ENCODE data around the gene SLC25A44. TPM values are rescaled to one million over a fixed set of nuclear protein-coding genes. Genes with fewer than 3 reads are reported as not detected.
A peak's percentile ranks its signal among the peaks of the same experiment; 100 is the strongest.

The SLC25A44 gene
- total and polyA plus RNA-seq, 2 of the 8 experiments (the other 6 are each of a cell fraction or from before 2014, with no cell fraction given), result 23.4 to 32.1 TPM

GRCh38 chr1:156246781-156247459 lies 53.0 kb downstream of the SLC25A44 start:
- 90% methylated on average over 16 of the region's 16 CpGs; no CpG with 5 or more reads in 1 of the 2 experiments for WGBS, 2 experiments (ENCODE audit: extremely low coverage in 1 of 2, insufficient coverage in 1 of 2, insufficient read length in 1 of 2, insufficient replicate concordance in 2 of 2, low coverage in 1 of 2, low lambda C conversion rate in 2 of 2, missing lambda C conversion rate in 1 of 2)
- POLR2A ChIA-PET (ENCODE audit: partially characterized antibody), result interaction anchor here (0.6 to 11.8 kb wide), 21 partner anchors 10 to 171 kb away, joined by 3 to 102 read pairs (median 5); partner anchors contain the start of genes PMF1, SMG5 and TMEM79

More at GRCh38 chr1:156246781-156247459, 53.0 kb downstream of the SLC25A44 start:
- Histone ChIP-seq H3K23ac (ENCODE audit: insufficient read length) (no peak overlapping the region), H3K14ac (ENCODE audit: insufficient read length) (no peak overlapping the region), H2BK120ac (replicated peaks; ENCODE audit: low read depth, low read length) (no peak overlapping the region), H4K91ac (replicated peaks; ENCODE audit: insufficient read length, low read length) (no peak overlapping the region), H3K79me2 (ENCODE audit: control insufficient read depth in 1 of 2, insufficient read depth in 2 of 2, low read length in 2 of 2) (no peaks in the 10 kb centered on the region), H4K5ac (ENCODE audit: insufficient read length, low read depth, low read length) (no peak overlapping the region), H3K9me3 (ENCODE audit: insufficient read depth in 2 of 2, low read depth in 1 of 2, low read length in 1 of 2) (no peaks in the 10 kb centered on the region), H3K79me1 (ENCODE audit: low read depth, low read length) (0 out of 2 replicates have a peak, but pooled peaks cover 2% of the 10 kb centered on the region), H2AFZ (ENCODE audit: low read length) (no peak overlapping the region), H3K4me2 (ENCODE audit: insufficient read depth in 1 of 2, low read depth in 2 of 2, low read length in 2 of 2) (no peak overlapping the region; a peak in 1 of 4 replicates), H3K23me2 (ENCODE audit: low read depth, low read length) (no peaks in the 10 kb centered on the region), H3K36me3 (ENCODE audit: control insufficient read depth in 2 of 4, insufficient read depth in 4 of 4, low read length in 3 of 4) (peaks cover 11 to 30% (median 20%) of the 10 kb centered on the region in 4 experiments), H2BK20ac (ENCODE audit: low read length) (no peak overlapping the region), H4K8ac (ENCODE audit: extremely low read depth, insufficient read depth, low read length) (no peak overlapping the region), H2BK15ac (ENCODE audit: low read length) (0 out of 2 replicates have a peak overlapping the region, but pooled peaks have one; percentile 8), H3K4ac (replicated peaks; ENCODE audit: insufficient read length, low read depth, low read length) (no peak overlapping the region), H3K56ac (replicated peaks; ENCODE audit: insufficient read length, low read depth, low read length) (no peak overlapping the region), H2AK5ac (ENCODE audit: low read depth, low read length) (no peak overlapping the region), H2BK5ac (ENCODE audit: low read depth, low read length) (no peak overlapping the region), H3K18ac (ENCODE audit: extremely low read depth, low read length) (peak overlapping the region; percentile 48), H3K4me3 (ENCODE audit: extremely low read depth in 1 of 4, insufficient read depth in 2 of 4, low read depth in 3 of 4, low read length in 4 of 4) (no peak overlapping the region), H3K4me1 (replicated peaks in 1 of 4; ENCODE audit: control insufficient read depth in 3 of 4, insufficient read depth in 4 of 4, low read length in 3 of 4) (peaks cover 0 to 16% (median 9%) of the 10 kb centered on the region in 4 experiments), H3K27me3 (replicated peaks in 1 of 4; ENCODE audit: control insufficient read depth in 3 of 4, extremely low read depth in 1 of 4, insufficient read depth in 3 of 4, low read length in 3 of 4) (no peaks in the 10 kb centered on the region), H3K9ac (replicated peaks in 1 of 4; ENCODE audit: extremely low read depth in 1 of 4, low read depth in 3 of 4, low read length in 3 of 4) (no peak overlapping the region), H3K27ac (ENCODE audit: low read depth, low read length) (no peak overlapping the region), H4K20me1 (replicated peaks in 1 of 2; ENCODE audit: control insufficient read depth in 1 of 2, insufficient read depth in 2 of 2, low read length in 2 of 2) (peaks cover 2 to 9% of the 10 kb centered on the region in 2 experiments), H2BK12ac (ENCODE audit: low read depth, low read length) (no peak overlapping the region)
- DNase-seq (ENCODE audit: low read depth in 1 of 2, low spot score in 2 of 2) (peak in 1 of 2 experiments; percentile 63), FAIRE-seq (no peak)
- CTCF ChIA-PET (ENCODE audit: partially characterized antibody), result interaction anchor here (0.8 to 47.2 kb wide), 10 partner anchors 11 to 113 kb away, joined by 3 to 1265 read pairs (median 4); partner anchors contain the start of genes CCT3, SEMA4A and TSACC
- no peak for TF ChIP-seq SIN3A (conservative IDR thresholded peaks at IDR 0.05 in 1 of 2, IDR thresholded peaks at IDR 0.05 in 1 of 2; ENCODE audit: low read depth in 1 of 2, low read length in 2 of 2)
- TF ChIP-seq POLR2AphosphoS5 (IDR thresholded peaks at IDR 0.05; ENCODE audit: low read depth, low read length), result peak; percentile 63; the same call in 1 of the 2 replicates
- TF ChIP-seq POLR2A (IDR thresholded peaks at IDR 0.05; ENCODE audit: control extremely low read depth in 1 of 2, low read depth in 2 of 2, low read length in 2 of 2), result peak in 1 of 2 experiments; percentile 44; a peak in 1 of 3 replicates
